Mammary epithelial cell (primary cell): ENCODE results near the gene IGSF1.

Experiments used
- EZH2 ChIP-seq: IDR thresholded peaks from 2 replicates; pipeline ENCODE4 v1.6.1; 2012; ENCODE audit warnings: low read length, inconsistent platforms, borderline replicate concordance
- TF ChIP-seq, protein P1 (sequence below), 2 donors: IDR thresholded peaks in 1 of 2; conservative IDR thresholded peaks in 1 of 2; 2 replicates each; pipeline ENCODE4 v1.5.1; 2011 to 2012; ENCODE audit warnings: inconsistent platforms in 2 of 2, low read length in 2 of 2, mild to moderate bottlenecking in 2 of 2, control low read depth in 1 of 2, low read depth in 1 of 2; ENCODE audit not compliant: insufficient read depth in 1 of 2; ENCODE audit errors: extremely low read depth in 1 of 2

GRCh38 chrX:131270080-131270479 is 19.0 kb downstream of the IGSF1 start:
- TF ChIP-seq, protein P1, sequence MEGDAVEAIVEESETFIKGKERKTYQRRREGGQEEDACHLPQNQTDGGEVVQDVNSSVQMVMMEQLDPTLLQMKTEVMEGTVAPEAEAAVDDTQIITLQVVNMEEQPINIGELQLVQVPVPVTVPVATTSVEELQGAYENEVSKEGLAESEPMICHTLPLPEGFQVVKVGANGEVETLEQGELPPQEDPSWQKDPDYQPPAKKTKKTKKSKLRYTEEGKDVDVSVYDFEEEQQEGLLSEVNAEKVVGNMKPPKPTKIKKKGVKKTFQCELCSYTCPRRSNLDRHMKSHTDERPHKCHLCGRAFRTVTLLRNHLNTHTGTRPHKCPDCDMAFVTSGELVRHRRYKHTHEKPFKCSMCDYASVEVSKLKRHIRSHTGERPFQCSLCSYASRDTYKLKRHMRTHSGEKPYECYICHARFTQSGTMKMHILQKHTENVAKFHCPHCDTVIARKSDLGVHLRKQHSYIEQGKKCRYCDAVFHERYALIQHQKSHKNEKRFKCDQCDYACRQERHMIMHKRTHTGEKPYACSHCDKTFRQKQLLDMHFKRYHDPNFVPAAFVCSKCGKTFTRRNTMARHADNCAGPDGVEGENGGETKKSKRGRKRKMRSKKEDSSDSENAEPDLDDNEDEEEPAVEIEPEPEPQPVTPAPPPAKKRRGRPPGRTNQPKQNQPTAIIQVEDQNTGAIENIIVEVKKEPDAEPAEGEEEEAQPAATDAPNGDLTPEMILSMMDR (conservative IDR thresholded peaks at IDR 0.05 in 1 of 2, IDR thresholded peaks at IDR 0.05 in 1 of 2; ENCODE audit: extremely low read depth in 1 of 2, insufficient read depth in 1 of 2, low read depth in 1 of 2, low read length in 2 of 2), result no peak
- TF ChIP-seq EZH2, result no peak
